Adrenal gland (tissue), 5 donors: Measurements from ENCODE around the gene CFAP206.

Experiments used
- POLR2A ChIP-seq, 2 donors: fragments of 450-650 bp; IDR thresholded peaks; one replicate each; pipeline ENCODE4 v1.6.1; 2017; ENCODE audit warnings: antibody characterized with exemption in 2 of 2, mild to moderate bottlenecking in 2 of 2, moderate library complexity in 1 of 2
- TF ChIP-seq, protein P1 (sequence below), 6 experiments: fragments of 450-650 bp in 4 of 6; fragments of 200-600 bp in 2 of 6; sonication (generic) in 1 of 6; IDR thresholded peaks; 1 replicate in 5 of 6; 2 replicates in 1 of 6; pipeline versions ENCODE4 v1.5.1 to v1.8.0; 2016 to 2021; ENCODE audit warnings: antibody characterized with exemption in 6 of 6, mild to moderate bottlenecking in 2 of 6, moderate library complexity in 1 of 6
- donor health status: DM: no; HTN: no; CAD: no.

GRCh38 chr6:87465051-87465450, 57.3 kb downstream of the CFAP206 start:
- TF ChIP-seq, protein P1, sequence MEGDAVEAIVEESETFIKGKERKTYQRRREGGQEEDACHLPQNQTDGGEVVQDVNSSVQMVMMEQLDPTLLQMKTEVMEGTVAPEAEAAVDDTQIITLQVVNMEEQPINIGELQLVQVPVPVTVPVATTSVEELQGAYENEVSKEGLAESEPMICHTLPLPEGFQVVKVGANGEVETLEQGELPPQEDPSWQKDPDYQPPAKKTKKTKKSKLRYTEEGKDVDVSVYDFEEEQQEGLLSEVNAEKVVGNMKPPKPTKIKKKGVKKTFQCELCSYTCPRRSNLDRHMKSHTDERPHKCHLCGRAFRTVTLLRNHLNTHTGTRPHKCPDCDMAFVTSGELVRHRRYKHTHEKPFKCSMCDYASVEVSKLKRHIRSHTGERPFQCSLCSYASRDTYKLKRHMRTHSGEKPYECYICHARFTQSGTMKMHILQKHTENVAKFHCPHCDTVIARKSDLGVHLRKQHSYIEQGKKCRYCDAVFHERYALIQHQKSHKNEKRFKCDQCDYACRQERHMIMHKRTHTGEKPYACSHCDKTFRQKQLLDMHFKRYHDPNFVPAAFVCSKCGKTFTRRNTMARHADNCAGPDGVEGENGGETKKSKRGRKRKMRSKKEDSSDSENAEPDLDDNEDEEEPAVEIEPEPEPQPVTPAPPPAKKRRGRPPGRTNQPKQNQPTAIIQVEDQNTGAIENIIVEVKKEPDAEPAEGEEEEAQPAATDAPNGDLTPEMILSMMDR (IDR thresholded peaks at IDR 0.05), result no peak
- no peak for TF ChIP-seq POLR2A (IDR thresholded peaks at IDR 0.05)
